IgD-negative memory B cell (primary cell): ENCODE measurements around the gene IGF1R. TPM values are rescaled to one million over a fixed set of nuclear protein-coding genes. Genes with fewer than 3 reads are reported as not detected.

Experiments used
- H3K27ac Mint-ChIP-seq, 3 donors: one replicate each; pipeline ENCODE4 v1.8.0; 2020 to 2022; ENCODE audit warnings: mild to moderate bottlenecking in 3 of 3, mixed read lengths in 3 of 3, moderate library complexity in 1 of 3
- H3K27me3 Mint-ChIP-seq: one replicate; pipeline ENCODE4 v1.8.0; 2021; ENCODE audit warnings: mixed read lengths
- H3K36me3 Mint-ChIP-seq: one replicate; pipeline ENCODE4 v1.8.0; 2020; ENCODE audit warnings: mild to moderate bottlenecking, mixed read lengths
- H3K4me1 Mint-ChIP-seq, 3 donors: one replicate each; pipeline ENCODE4 v1.8.0; 2020 to 2022; ENCODE audit warnings: mixed read lengths in 3 of 3, mild to moderate bottlenecking in 1 of 3
- H3K4me3 Mint-ChIP-seq, 4 donors: one replicate each; pipeline ENCODE4 v1.8.0; 2020 to 2022; ENCODE audit warnings: mild to moderate bottlenecking in 4 of 4, mixed read lengths in 4 of 4, moderate library complexity in 3 of 4
- H3K9me3 Mint-ChIP-seq, 3 donors: one replicate each; pipeline ENCODE4 v1.8.0; 2020 to 2021; ENCODE audit warnings: mixed read lengths in 3 of 3, mild to moderate bottlenecking in 1 of 3
- polyA plus RNA-seq: library from polyadenylated mRNA; unstranded; fragments of 300-500 nt; fragmentation: Illumina TruSeq; gene quantifications from one replicate; pipeline ENCODE4 v1.2.3, GENCODE V29; 2021

The IGF1R gene
- polyA plus RNA-seq, 1 donor from 2014 or later = 1.8 TPM

DNA sequence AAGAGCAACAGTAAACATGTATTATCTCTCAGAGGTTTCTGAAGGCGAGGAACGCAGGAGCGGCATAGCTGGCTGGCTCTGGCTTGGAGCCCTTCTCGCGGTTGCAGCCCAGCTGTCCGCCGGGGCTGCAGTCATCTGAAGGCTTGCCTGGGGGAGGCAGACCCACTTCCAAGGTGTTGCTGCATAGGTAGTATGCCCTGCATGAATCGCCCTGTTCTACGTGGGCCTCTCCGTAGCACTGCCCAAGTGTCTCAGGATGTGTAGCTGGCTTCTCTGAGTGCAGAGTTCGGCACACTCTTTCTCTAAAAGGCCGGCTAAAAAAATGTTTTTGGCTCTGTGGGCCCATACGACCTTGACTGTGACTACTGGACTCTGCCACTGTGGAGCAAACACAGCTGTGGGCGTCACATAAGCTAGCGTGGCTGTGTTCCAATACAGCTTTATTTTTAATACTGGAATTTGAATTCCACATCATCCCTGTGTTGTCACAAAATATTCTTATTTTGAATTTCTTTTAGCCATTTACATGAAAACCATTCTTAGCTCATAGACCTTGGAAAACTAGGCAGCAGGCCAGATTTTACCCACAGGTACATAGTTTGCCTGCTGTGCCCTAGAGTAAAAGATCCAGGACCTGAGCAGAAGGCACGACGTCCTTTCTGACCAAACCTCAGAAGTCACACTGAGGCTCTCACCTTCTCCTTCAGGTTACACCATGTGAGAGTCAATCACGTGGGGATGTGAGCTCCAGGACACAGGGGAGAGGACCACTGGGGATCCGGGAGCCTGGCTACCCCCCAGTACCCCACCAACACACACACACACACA, 303.4 kb downstream of the IGF1R start:
- Mint-ChIP-seq H3K4me1 (peaks cover 0 to 4% (median 2%) of the 10 kb centered on the region in 3 donors), H3K36me3 (no peaks in the 10 kb centered on the region), H3K27me3 (no peaks in the 10 kb centered on the region), H3K4me3 (no peak overlapping the region), H3K27ac (no peak overlapping the region), H3K9me3 (no peaks in the 10 kb centered on the region)

DNA sequence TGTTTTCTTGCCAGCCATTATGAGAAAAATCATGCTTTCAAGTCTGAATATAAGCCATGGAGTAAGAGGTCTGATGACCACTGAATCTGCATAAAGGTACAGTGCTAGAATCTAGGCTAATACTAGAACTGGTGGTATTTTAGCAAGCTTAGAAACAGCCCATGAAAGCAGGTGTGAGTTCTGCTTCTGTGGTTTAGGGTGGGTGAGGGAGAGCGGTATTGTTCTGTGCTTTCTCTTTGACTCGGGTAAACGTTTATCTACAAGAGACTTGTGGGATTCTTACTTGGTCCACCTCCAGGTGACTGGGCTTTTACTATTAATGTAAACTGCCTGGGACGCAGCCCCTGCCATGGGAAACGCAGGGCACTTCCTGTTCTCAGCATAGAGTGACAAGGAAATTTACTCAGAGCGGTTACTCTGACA, 304.1 kb downstream of the IGF1R start:
- Mint-ChIP-seq H3K27ac (no peak overlapping the region), H3K9me3 (no peaks in the 10 kb centered on the region), H3K27me3 (no peaks in the 10 kb centered on the region), H3K36me3 (no peaks in the 10 kb centered on the region), H3K4me1 (peaks cover 0 to 4% (median 2%) of the 10 kb centered on the region in 3 donors), H3K4me3 (peak overlapping the region in 2 of 4 donors; percentile 36 to 49)

DNA sequence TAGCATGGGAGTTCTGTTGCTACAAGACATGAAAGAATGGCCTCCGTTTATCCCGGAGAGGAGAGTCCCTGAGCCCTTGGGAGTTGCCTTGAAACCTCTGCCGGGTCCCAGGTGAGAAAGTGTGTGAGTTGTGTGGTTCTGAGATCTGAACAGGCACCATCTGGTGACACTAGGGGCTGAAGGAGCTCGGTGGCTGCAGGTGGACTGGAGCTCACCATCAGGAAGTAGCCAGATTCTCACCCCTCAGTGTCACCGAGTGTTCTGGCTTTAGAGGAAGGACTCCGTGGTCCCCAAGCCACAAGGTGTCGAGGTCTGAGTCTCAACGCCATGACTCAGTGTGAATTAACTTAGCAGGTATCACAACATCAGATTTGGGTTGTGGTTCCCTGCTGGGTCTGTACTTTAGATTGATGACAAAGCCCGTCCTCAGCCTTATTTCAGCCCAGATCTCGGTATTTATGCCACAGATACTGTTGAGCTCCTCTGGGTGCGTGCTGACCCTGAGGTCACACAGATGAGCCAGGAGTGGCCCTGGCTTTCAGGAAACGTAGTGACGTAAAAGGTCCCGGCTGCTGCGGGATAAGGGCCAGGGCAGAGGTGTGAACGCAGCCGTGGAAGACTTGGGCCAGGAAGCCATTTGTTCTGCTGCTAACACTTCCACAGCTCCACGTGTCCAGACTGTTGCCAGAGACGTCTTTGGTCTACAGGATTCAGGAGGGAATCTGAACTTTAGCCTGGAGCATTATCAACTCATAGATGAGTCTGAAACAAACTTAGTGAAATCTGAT, 304.9 kb downstream of the IGF1R start:
- Mint-ChIP-seq H3K9me3 (no peaks in the 10 kb centered on the region), H3K36me3 (no peaks in the 10 kb centered on the region), H3K27ac (no peak overlapping the region), H3K4me1 (peaks cover 0 to 4% (median 2%) of the 10 kb centered on the region in 3 donors), H3K4me3 (no peak overlapping the region), H3K27me3 (no peaks in the 10 kb centered on the region)

DNA sequence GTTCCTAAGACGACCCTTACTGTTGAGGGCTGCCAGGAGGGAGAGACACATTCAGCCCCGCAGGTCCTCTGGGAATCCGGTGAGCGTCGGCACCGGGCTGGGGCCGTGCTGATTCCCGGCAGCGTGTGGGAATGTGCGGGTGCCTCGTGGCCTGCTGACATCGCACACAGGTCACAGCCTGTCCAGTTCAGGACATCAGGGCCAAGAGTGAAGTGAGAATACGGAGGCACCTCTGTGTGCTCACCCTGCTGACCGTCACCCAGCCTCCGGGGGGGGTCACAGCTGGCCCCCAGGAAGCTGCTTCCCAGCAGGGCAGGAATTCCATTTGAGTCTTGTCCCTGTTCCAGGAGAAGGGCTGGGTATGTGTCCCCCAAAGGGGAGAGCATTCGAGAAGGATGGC, 305.6 kb downstream of the IGF1R start:
- no peaks in the 10 kb centered on the region for H3K36me3 Mint-ChIP-seq
- H3K27me3 Mint-ChIP-seq = no peaks in the 10 kb centered on the region
- peaks cover 0 to 4% (median 2%) of the 10 kb centered on the region in 3 donors for H3K4me1 Mint-ChIP-seq
- no peak overlapping the region for H3K27ac Mint-ChIP-seq
- no peak overlapping the region for H3K4me3 Mint-ChIP-seq
- H3K9me3 Mint-ChIP-seq = no peaks in the 10 kb centered on the region

DNA sequence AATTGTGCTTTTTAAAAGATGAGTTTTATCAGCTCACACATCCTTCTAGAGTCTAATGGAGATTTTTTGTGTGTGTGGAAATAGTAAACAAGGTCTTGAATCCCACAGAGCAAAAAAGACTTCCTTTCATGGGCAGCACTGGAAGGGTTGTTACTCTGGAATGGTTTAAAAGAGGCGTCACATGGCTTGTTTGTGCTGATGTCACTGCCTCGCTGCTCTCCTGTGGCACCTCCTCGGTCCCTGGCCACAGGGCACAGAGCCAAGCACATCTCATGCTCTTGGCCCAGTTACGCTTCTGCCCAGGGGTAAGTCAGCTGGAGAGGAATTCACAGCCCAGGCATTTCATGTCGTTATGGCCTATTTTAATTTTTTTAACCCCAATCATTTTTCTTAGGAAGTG, 306.1 kb downstream of the IGF1R start:
- H3K27me3 Mint-ChIP-seq = no peaks in the 10 kb centered on the region
- H3K4me3 Mint-ChIP-seq = no peak overlapping the region
- no peak overlapping the region for H3K27ac Mint-ChIP-seq
- H3K9me3 Mint-ChIP-seq = no peaks in the 10 kb centered on the region
- H3K4me1 Mint-ChIP-seq = peaks cover 0 to 4% (median 2%) of the 10 kb centered on the region in 3 donors
- H3K36me3 Mint-ChIP-seq = no peaks in the 10 kb centered on the region

DNA sequence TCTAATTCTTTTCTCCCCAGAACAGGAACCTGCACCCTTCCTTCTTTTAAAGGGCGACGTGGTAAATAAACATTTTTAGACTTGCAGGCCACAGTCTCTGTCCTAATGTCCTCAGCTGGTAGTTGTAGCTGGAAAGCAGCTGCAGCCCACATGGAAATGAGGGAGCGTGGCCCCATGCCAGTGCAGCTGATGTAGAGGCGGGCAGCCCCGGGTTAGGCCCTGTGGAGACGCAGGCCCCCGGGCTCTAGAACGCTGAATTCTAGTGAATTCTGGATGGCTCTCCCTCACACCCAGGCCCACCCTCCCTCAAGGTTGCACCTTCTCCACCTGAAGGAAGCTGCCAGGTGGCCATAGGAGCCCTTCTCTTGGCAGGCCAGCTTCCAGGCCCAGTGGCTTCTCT, 307.0 kb downstream of the IGF1R start:
- H3K4me3 Mint-ChIP-seq = no peak overlapping the region
- H3K4me1 Mint-ChIP-seq = peaks cover 0 to 4% (median 2%) of the 10 kb centered on the region in 3 donors
- no peaks in the 10 kb centered on the region for H3K36me3 Mint-ChIP-seq
- H3K9me3 Mint-ChIP-seq = no peaks in the 10 kb centered on the region
- H3K27me3 Mint-ChIP-seq = no peaks in the 10 kb centered on the region
- no peak overlapping the region for H3K27ac Mint-ChIP-seq

DNA sequence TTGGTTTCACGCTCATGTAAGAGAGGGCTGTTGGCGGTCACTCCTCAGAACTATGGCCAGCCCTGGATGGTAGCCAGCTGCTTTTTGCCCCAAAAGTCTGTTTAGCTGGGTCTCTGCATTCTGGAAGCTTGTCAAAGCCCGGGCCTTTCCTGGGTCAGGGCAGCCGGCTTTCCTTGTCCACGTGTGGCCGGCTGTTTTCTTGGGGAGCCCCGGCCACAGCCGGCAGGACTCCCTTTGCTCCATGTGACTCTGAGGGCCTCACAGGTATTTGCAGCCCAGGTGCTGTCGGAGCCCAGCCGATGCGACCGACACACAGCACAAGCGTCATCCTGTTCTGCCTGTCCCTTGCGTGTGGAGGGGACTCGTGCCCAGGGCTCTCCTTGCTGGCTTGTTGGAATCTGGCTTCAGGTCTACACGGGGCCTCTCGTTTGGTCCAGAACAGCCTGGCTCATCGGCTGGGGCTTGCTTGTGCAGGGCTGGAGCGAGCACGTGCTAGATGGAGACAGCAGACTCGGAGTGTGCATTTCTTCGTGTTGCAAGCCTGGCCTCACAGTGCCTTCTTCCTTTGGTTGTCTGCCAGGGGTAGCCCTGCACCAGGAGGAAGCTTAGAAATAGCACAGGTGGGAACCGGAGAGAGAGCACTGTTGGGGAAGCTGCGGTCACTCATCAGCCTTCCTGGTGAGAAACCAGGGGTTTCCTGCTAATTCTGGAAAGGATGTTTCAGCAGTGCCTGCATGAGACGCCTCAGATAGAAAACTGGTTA, 307.8 kb downstream of the IGF1R start:
- Mint-ChIP-seq H3K4me1 (peaks cover 0 to 4% (median 2%) of the 10 kb centered on the region in 3 donors), H3K36me3 (peaks cover 3% of the 10 kb centered on the region), H3K9me3 (peaks cover 0 to 1% (median 0%) of the 10 kb centered on the region in 3 donors), H3K27ac (no peak overlapping the region), H3K27me3 (no peaks in the 10 kb centered on the region), H3K4me3 (no peak overlapping the region)

DNA sequence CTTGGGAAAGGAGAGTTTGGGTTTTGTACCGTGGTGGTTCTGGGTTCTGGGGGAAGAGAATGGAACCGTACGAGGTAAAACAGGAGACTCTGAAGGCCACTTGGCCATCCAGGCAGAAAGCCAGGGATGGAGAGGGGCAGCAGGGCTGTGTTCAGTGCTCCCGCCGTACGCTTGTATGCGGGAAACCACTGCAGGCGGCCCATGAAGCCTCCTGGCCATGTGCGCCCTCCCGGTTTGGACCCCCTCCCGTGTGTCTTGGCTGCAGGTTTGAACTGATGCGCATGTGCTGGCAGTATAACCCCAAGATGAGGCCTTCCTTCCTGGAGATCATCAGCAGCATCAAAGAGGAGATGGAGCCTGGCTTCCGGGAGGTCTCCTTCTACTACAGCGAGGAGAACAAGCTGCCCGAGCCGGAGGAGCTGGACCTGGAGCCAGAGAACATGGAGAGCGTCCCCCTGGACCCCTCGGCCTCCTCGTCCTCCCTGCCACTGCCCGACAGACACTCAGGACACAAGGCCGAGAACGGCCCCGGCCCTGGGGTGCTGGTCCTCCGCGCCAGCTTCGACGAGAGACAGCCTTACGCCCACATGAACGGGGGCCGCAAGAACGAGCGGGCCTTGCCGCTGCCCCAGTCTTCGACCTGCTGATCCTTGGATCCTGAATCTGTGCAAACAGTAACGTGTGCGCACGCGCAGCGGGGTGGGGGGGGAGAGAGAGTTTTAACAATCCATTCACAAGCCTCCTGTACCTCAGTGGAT, 308.6 kb downstream of the IGF1R start:
- Mint-ChIP-seq H3K27ac (no peak overlapping the region), H3K27me3 (no peaks in the 10 kb centered on the region), H3K4me3 (no peak overlapping the region), H3K9me3 (peaks cover 0 to 9% (median 0%) of the 10 kb centered on the region in 3 donors), H3K4me1 (peaks cover 0 to 4% (median 2%) of the 10 kb centered on the region in 3 donors), H3K36me3 (peaks cover 6% of the 10 kb centered on the region)

DNA sequence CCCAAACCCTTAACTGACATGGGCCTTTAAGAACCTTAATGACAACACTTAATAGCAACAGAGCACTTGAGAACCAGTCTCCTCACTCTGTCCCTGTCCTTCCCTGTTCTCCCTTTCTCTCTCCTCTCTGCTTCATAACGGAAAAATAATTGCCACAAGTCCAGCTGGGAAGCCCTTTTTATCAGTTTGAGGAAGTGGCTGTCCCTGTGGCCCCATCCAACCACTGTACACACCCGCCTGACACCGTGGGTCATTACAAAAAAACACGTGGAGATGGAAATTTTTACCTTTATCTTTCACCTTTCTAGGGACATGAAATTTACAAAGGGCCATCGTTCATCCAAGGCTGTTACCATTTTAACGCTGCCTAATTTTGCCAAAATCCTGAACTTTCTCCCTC, 309.3 kb downstream of the IGF1R start:
- H3K4me1 Mint-ChIP-seq = peaks cover 0 to 1% (median 0%) of the 10 kb centered on the region in 3 donors
- H3K9me3 Mint-ChIP-seq = peaks cover 0 to 14% (median 0%) of the 10 kb centered on the region in 3 donors
- peaks cover 8% of the 10 kb centered on the region for H3K36me3 Mint-ChIP-seq
- no peaks in the 10 kb centered on the region for H3K27me3 Mint-ChIP-seq
- H3K27ac Mint-ChIP-seq = no peak overlapping the region
- H3K4me3 Mint-ChIP-seq = no peak overlapping the region

DNA sequence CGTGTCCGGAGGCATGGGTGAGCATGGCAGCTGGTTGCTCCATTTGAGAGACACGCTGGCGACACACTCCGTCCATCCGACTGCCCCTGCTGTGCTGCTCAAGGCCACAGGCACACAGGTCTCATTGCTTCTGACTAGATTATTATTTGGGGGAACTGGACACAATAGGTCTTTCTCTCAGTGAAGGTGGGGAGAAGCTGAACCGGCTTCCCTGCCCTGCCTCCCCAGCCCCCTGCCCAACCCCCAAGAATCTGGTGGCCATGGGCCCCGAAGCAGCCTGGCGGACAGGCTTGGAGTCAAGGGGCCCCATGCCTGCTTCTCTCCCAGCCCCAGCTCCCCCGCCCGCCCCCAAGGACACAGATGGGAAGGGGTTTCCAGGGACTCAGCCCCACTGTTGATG, 309.7 kb downstream of the IGF1R start:
- no peaks in the 10 kb centered on the region for H3K4me1 Mint-ChIP-seq
- H3K9me3 Mint-ChIP-seq = peaks cover 0 to 15% (median 0%) of the 10 kb centered on the region in 3 donors
- peaks cover 9% of the 10 kb centered on the region for H3K36me3 Mint-ChIP-seq
- H3K4me3 Mint-ChIP-seq = no peak overlapping the region
- no peak overlapping the region for H3K27ac Mint-ChIP-seq
- no peaks in the 10 kb centered on the region for H3K27me3 Mint-ChIP-seq

DNA sequence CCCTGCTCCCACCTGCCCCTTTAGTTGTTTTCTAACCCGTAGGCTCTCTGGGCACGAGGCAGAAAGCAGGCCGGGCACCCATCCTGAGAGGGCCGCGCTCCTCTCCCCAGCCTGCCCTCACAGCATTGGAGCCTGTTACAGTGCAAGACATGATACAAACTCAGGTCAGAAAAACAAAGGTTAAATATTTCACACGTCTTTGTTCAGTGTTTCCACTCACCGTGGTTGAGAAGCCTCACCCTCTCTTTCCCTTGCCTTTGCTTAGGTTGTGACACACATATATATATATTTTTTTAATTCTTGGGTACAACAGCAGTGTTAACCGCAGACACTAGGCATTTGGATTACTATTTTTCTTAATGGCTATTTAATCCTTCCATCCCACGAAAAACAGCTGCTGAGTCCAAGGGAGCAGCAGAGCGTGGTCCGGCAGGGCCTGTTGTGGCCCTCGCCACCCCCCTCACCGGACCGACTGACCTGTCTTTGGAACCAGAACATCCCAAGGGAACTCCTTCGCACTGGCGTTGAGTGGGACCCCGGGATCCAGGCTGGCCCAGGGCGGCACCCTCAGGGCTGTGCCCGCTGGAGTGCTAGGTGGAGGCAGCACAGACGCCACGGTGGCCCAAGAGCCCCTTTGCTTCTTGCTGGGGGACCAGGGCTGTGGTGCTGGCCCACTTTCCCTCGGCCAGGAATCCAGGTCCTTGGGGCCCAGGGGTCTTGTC, 310.7 kb downstream of the IGF1R start:
- Mint-ChIP-seq H3K9me3 (peaks cover 0 to 15% (median 0%) of the 10 kb centered on the region in 3 donors), H3K27ac (no peak overlapping the region), H3K36me3 (peaks cover 11% of the 10 kb centered on the region), H3K27me3 (no peaks in the 10 kb centered on the region), H3K4me1 (no peaks in the 10 kb centered on the region), H3K4me3 (no peak overlapping the region)

DNA sequence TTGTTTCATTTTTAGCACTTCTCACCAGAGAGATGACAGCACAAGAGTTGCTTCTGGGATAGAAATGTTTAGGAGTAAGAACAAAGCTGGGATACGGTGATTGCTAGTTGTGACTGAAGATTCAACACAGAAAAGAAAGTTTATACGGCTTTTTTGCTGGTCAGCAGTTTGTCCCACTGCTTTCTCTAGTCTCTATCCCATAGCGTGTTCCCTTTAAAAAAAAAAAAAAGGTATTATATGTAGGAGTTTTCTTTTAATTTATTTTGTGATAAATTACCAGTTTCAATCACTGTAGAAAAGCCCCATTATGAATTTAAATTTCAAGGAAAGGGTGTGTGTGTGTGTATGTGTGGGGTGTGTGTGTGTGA, 311.3 kb downstream of the IGF1R start:
- Mint-ChIP-seq H3K36me3 (peaks cover 11% of the 10 kb centered on the region), H3K4me3 (no peak overlapping the region), H3K4me1 (no peaks in the 10 kb centered on the region), H3K9me3 (peaks cover 0 to 15% (median 0%) of the 10 kb centered on the region in 3 donors), H3K27me3 (no peaks in the 10 kb centered on the region), H3K27ac (no peak overlapping the region)

DNA sequence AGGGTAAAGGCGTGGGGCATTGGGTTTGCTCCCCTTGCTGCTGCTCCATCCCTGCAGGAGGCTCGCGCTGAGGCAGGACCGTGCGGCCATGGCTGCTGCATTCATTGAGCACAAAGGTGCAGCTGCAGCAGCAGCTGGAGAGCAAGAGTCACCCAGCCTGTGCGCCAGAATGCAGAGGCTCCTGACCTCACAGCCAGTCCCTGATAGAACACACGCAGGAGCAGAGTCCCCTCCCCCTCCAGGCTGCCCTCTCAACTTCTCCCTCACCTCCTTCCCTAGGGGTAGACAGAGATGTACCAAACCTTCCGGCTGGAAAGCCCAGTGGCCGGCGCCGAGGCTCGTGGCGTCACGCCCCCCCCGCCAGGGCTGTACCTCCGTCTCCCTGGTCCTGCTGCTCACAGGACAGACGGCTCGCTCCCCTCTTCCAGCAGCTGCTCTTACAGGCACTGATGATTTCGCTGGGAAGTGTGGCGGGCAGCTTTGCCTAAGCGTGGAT, 312.3 kb downstream of the IGF1R start:
- Mint-ChIP-seq H3K27me3 (no peaks in the 10 kb centered on the region), H3K4me1 (no peaks in the 10 kb centered on the region), H3K9me3 (peaks cover 0 to 15% (median 0%) of the 10 kb centered on the region in 3 donors), H3K4me3 (no peak overlapping the region), H3K27ac (no peak overlapping the region), H3K36me3 (peaks cover 11% of the 10 kb centered on the region)

DNA sequence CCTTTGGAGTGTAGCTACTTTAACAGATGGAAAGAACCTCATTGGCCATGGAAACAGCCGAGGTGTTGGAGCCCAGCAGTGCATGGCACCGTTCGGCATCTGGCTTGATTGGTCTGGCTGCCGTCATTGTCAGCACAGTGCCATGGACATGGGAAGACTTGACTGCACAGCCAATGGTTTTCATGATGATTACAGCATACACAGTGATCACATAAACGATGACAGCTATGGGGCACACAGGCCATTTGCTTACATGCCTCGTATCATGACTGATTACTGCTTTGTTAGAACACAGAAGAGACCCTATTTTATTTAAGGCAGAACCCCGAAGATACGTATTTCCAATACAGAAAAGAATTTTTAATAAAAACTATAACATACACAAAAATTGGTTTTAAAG, 315.1 kb downstream of the IGF1R start:
- no peaks in the 10 kb centered on the region for H3K4me1 Mint-ChIP-seq
- H3K27ac Mint-ChIP-seq = no peak overlapping the region
- peaks cover 11% of the 10 kb centered on the region for H3K36me3 Mint-ChIP-seq
- H3K27me3 Mint-ChIP-seq = no peaks in the 10 kb centered on the region
- H3K9me3 Mint-ChIP-seq = peaks cover 0 to 15% (median 0%) of the 10 kb centered on the region in 3 donors
- no peak overlapping the region for H3K4me3 Mint-ChIP-seq
